ENCODE data around the gene SPECC1.
"Not testable (repeated sequence)": the region's sequence is repeated elsewhere in the genome, so short reads cannot be mapped to it uniquely, and the experiment has no call there.

The SPECC1 gene

DNA sequence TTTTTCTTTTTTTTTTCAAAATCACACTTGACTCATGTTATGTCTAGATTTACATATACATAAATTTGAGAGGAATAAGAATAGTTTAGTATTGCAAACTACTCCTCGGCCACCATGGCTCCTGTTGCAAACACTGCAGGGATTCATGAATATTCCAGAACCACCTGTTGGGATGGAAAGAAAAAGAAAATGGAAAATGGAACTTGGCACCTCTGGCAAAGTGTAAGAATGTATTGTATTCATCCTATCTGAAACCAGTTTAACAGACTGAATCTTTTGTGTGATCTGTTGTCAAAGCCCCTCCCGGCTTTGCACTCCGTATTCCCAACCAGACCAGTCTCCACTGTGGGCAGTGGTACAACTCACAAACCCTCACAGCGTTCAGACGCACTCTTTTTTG, 124.4 kb downstream of the SPECC1 start:
- DNase-seq: no peak

DNA sequence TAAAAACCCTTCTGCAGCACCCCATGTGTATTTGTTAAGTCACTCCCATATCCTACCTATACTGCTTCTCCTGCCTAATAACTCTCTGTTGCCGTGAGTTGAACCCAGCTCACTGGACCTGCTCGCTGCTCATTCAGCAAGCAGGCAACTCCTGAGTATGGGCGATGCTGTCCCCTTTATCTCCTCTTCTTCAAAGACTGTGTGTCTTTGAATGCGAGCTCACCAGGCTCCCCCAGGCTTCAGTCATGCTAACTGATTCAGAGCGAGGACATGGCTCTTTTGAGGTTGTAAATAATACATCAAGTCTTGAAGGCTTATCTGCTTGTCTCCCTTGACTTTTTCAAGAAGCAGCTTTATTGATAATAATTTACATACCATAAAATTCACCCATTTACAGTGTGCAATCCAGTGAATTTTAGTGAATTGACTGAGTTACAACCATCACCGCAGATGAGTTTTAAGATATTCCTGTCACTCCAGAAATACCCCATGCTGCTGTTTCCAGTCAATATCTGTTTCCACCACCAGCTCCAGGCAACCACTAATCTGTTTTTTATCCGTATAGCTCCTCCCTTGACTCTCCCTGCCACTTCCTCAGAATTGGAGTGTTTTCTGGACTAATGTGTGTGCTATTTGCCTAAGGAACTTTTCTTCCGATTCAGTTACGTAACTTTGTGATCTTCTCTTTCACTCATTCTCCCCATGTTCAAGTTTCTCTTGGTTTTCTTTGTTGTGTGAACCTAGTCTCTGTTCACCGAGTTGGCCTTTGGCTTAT, 132.2 kb downstream of the SPECC1 start:
- no peak for DNase-seq

DNA sequence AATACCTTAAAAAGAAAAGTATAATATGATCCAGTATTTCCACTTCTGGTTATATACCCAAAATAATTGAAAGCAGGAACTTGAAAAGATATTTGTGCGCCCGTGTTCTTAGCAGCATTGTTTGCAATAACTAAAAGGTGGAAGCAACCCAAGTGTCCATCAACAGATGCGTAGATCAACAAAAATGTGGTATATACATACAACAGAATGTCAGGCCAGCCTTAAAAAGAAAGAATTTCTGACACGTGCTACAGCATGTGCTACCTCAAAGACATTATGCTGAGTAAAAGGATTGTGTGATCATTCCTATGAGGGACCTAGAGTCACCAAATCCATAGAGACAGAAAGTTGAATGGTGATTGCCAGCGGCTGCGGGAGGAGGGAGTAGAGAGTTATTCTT, 133.1 kb downstream of the SPECC1 start:
- DNase-seq: no peak

DNA sequence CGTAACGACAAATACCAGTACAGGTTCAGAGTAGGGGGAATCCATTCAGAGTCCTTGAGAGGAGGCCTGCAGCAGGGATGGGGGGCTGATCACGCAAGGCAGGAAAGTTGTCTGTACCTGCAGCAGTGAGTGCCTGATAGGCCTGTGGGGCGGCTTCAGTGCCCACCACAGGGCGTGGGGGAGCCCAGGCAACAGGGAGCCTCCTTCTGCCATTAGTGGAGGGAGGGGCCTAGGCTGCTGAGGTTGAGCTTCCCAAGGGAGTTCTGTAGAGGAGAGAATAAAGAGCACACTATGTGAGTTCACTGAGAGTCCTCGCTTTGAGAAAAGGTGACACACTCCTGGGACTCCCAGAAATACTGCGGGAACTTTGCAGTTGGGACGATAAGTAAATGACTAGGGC, 134.6 kb downstream of the SPECC1 start:
- DNase-seq: no peak

DNA sequence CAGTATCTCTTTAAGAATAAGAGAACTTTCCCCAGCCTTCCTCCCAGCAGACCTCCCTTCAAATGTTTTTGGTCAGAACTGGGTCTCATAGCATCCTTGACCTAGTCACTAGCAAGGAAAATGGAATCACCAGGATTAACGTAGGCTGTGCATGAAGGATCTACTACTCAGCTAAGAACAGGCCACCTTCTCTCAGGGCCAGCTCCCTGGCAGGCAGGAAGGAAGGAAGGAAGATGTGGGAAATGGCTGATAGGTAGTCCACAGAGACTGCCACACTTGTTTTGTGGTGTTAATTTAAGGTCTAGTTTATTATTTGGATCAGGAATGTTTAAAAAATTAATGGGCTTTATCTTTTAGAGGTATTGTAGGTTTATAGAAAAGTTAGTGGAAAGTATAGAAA, 136.4 kb downstream of the SPECC1 start:
- no peak for DNase-seq

DNA sequence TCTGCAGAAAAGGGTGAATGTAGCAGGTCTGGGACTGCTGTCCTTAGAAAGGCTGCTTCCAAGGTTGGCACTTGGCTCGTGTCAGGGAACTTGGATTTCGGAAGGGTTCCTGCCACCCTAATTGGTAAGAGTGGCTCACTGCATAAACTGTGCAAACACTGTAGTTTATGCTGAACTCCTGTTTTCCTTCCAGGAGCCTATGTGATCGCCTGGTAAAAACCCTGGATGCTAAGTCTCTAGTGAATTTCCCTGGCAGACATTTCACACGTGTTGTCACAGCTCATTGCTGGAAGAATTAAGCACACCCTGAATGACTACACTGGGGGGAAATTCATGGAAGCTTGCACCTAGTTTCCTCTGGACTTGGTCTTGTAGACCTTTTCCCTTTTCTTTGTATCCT, 140.1 kb downstream of the SPECC1 start:
- no peak for DNase-seq

DNA sequence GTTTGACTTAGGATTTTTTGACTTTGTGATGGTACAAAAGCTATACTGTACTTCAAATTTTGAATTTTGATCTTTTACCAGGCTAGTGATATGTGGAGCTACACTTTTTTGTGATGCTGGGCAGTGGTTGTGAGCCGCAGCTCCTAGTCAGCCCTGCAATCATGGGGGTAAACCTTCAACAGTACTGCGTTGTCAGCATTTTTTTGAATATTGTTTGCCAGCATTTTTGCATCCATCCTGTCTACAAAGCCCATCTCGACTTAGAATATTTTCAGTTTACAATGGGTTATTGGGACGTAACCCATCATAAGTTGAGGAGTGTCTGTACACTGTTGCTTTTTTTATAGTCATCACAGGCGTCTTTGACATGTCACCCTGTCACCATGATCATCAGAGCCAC, 142.0 kb downstream of the SPECC1 start:
- no peak for DNase-seq

DNA sequence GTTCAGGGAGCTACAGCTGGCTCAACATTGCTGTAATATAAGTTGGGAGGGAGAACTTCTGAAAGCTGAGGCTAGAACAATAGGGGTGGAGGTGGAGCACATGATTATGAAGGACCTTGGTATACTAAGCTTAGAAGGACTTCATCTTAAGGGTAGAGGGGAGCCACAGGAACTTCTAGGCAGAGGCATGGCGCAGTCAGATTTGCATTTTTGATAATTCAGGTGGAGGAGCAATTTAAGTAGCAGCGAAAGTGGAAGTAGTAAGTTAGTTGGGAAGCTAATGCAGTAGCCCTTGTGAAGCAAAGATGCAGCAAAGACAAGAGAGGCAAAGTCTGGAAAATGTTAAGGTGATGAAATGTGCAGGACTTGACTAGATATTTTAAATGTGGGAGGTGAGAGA, 144.1 kb downstream of the SPECC1 start:
- DNase-seq: no peak

DNA sequence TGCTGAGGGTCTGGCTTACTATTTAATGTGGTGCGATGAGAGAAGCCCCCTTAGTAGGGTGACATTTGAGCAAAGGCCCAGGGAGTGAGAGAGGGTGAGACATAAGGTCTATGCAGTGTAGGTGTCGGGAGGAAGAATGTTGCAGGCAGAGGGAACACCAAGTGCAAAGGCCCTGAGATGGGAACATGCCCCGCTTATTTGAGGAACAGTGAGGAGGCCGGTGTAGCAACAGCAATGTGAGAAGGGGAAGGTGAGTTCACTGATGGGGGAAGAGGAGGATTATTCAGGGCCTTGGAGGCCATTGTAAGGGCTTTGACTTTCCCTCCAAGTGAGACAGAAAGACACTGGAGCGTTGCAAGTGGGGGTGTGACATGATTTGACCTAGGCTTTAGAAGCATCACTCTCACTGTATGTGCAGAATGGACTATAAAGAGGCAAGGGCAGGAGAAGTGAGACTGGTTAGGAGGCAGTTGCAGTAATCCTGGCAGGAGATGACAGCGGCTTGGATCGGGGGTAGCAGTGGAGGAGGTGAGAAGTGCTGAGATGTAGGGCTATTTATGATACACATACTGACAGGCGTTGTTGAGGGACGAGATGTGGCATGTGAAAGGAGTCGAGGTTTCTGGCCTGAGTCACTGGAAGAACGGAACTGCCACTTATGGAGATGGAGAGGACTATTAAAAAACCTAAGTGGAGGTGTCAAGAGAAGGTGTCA, 145.3 kb downstream of the SPECC1 start:
- DNase-seq: peak; percentile 30

DNA sequence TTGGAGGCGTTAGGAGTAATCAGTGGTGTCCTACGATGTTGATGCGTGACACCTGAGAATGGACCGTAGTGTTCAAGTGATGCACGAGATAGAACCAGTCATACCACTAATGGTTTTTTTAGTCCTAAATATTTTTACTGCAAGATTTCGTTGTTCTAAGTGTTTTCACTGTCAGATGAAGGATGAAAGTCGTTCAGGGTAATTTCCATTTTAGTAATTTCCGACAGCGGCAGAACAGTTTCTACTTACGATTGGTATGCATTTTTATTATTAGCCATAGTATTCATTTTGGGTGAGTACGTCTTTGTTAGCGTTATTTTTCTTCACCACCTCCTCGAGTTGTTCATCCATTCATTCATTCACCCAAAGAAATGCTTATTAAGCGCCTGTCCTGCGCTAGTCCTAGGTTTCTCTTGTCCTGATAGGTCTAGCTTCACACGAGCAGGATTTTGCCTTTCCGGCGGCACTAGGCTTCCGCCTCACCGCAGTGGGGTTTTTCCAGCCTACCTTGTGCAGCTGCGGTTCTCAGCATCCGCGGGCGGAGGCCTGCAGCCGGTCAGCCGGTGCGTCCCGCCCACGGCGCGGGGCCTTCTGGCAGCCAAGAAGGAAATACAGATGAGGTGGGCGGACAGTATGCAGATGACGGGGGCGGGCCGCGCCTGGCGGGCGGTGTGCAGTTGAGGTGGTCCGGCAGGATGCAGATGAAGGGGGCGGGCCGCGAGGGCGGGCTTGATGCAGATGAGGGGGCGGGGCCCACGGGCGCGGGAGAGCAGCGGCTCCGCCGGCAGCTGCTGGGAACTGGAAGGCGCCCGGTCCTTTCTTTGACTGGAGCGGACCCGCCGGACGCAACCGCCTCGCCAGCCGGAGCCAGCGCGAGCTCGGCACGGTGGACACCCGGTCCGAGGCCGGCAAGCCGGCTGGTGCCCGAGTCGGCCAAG, 146.4 kb downstream of the SPECC1 start:
- peak; percentile 97 for DNase-seq

DNA sequence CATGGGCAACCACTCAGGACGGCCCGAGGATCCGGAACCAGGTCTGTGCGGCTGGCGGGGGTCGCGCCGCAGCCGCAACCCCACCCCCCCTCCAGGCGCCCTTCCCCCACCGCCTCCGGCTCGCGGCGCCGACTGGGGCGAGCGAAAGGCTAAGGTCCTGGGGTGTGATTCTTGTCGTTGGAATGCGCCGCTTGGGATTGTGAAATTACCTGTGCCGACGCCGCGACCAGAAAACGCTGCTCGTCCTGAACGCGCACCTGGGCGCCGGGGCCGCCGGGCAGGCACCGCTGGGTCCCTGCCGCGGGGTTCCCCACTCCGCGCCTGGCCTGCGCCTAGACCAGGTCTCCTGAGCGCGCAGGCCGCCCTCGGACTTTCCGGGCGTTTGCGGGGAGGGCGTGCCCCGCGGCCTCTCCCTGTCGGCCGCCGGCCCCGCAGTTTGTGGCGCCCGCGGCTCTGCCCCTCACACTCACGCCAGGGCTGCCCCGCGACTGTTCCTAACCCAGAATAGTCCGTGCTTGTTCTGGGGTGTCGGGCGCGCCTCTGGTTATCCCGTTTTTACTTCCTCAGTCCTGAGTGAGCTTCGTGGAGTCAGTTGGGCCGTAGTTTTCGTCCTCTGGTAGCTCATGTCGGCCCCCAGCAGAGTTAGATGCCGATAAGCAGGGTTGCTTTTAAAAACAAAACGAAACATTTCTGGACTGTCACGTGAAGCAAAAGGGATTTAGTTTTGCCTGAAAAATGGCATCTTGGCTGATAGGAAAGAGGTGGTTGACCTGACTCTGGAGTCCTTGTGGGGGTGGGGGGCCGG, 147.2 kb downstream of the SPECC1 start:
- peak; percentile 38 for DNase-seq

DNA sequence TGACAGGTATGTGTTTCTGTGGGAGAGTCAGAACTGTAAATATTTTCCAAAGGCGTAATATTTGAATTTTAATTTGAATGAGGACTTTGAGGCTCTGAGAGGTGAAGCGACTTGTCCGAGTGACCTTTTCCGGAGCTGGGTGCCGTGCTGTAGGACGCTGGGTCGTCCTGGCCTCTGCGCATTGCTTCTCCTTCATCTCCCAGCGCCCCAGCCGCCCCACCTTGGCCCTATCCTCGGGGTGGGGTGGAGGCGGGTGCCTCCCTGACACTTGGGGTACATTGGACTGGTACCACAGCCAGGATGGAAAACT, 147.8 kb downstream of the SPECC1 start:
- DNase-seq: no peak

DNA sequence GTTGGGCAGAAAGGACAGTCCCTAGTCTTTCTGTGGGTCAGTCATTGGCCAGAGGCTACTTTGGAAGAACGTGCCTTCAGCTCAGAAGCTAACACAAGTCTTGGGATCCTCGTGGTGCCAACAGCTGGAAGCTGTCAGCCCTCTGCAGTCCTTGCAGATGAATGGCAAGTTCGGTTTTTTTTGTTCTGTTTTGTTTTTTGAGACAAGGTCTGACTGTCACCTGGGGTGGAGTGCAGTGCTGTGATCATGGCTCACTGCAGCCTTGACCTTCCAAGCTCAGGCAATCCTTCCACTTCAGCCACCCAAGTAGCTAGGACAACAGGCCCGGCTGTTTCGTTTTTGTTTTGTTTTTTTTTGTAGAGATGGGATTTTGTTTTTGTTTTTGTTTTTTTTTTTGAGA, 149.4 kb downstream of the SPECC1 start:
- no peak for DNase-seq

DNA sequence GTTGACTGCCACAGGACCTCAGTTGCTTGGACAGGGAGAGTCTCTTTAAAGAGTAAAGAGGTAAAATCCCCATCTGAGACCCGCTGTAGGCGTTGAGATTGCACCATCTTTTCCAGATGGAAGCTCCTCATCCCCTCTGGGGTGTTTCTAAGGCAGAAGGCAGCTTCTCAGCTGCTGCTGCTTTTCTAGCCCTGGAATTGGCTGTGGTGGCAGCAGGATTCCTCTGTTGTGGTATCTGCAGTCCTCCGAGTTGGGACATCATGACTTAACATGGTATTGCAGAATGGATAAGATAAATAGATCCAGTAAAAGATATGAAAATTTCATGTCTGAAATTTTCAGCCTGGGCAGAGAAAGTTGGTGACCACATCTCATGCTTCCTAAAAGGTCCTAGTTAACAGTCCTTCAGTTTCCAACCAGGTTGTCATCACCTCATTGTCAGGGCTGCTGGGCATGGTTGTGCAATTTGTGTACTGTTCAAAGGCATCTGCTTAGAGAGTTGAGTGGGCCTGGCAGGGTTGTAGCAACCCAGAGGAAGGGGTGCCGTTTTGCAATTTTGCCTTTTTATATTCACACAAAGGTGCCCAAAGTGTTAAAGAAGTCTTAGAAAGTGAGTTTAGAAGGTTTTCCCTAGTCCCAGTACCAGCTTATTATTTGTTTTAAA, 150.4 kb downstream of the SPECC1 start:
- DNase-seq: no peak

DNA sequence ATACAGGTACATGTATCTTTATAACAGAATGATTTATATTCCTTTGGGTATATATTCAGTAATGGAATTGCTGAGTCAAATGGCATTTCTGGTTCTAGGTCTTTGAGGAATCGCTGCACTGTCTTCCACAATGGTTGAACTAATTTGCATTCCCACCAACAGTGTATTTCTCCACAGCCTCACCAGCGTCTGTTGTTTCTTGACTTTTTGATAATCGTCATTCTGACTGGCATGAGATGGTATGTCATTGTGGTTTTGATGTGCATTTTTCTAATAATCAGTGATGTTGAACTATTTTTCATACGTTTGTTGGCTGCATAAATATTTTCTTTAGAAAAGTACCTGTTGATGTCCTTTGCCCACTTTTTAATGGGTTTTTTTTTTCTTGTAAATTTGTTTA, 156.4 kb downstream of the SPECC1 start:
- not testable (repeated sequence) for DNase-seq

DNA sequence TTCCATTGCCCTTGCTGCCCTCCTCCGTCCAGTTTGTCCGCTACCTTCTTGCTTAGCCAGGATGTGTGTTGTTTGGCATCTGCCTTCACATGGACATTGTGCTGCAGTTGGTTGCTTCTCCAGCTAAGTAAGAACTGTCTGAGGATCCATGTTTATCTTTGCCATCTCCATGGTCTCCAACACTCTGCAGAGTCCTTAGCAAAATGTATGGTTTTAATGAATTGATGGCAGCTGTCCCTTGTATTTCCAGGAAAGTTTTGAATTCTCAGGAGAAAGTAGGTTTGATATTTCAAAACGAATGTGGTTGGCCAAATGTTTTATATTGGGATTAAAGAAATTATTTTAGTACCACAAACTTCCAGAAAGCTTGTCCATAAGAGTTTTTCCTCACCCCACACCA, 160.9 kb downstream of the SPECC1 start:
- no peak for DNase-seq

DNA sequence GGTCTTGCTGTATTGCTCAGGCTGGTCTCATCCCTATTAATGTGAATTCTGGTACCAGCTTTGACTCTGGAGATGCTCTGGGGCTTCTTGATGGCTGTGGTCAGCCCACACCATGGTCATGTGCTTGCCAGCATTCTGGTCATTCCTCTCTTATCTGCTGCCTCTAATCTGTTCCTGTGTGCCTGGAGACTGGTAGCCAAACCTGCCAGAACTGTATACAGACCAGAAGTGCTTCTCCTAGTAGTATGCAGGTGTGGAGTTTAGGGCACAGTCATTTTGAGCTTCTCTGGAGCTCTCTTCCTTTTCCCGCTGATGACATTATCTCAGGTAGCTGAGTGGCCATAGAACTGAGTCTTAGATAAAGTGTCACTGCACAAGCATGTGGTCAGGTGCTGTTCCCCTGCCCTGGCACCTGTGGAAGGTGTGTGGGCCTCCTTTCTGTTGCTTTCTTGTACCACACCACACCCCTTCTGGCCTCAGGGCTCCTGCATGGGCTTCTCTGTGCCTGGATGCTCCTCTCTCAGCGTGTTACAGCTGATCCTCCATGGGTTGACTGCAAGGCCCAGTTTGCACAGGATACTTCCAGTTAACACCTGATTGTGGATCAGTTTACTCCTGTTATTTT, 162.7 kb downstream of the SPECC1 start:
- DNase-seq: no peak

DNA sequence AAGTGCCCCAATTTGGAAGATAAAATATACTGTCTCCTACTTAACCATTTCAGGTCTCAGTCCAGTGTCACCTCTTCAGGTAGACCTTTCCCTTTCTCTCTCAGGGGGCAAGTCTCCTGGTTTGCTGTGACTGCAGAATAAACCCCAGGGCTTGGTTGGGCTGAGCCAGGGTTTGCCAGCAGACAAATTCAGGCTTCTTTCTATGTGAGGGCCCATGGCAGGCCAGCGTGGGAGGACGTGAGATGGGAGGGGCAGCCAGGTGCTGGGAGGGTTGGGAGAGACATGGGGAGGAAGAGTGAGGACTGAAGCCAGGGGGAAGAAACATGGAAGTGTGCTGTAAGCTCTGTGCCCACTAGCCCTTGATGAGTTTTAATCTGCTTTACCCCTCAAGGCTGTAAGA, 163.2 kb downstream of the SPECC1 start:
- no peak for DNase-seq

DNA sequence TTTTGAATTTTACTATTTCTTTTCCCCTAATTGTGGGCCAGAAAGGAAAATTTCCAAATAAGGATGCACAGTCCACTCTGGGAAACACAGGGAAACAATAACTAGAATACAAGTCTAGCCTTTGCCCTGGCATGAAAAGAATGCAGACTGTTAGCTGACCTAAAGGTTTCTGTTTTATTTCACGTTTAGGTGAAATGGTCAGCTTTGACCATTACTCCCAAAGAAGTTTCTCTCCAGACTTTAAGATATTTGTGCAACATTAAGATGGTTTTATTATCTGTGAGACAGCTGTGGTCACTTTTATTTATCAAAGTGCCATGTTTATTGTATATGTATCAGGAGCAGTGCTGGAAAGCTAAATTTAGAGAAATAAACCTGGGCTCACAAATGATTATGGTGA, 163.9 kb downstream of the SPECC1 start:
- no peak for DNase-seq

DNA sequence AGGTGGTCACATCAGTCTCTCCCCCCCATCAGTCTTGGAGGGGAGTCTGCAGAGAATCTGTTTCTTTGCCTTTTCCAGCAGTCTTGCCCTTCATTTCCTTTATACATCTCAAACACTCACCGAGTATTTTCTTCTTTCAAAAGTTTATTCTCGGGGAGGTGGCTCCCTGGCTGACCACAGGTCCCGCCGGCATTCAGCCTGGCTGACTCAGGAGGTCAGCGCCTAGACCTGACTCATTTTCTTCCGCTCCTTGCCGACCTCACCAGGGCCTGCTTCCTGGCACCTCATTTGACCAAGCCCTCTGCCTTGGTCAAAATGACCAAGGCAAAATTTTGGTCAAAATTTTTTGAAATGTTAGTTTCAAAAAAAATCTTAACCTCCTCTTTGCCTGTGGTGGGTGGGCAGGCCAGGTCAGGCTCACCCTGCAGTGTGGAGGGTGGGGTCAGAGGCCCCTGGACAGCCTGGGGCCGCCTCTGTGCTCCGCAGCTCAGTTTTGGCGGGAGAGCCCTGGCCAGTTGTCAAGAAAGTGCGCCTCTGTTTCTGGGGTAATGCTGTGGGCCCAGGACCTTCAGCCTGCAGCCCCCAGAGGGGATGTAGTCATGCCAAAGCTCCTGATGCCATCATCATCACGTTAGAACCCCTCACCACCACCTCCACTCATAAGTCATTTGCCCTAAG, 165.6 kb downstream of the SPECC1 start:
- DNase-seq: no peak

DNA sequence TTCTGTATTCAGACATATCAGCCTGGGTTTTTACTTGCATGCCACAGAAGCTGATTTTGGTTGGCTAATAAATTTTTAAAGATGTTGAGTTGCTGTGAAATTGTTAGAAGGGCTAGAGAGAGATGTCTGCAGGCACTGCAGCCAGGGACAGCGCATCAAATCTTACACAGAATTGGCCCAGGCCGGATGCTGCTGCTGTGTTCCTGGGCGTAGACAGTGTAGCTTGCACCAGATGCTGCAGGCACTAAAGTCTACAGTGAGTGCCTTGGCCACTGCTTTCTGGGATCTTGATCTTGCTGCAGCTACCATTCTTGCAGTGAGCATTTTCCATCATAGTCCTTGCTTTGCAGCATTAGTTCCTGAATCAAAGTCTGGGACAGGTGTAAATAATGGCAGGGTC, 169.9 kb downstream of the SPECC1 start:
- no peak for DNase-seq

All from stimulated activated CD8-positive, alpha-beta memory T cell treated with anti-CD3 and anti-CD28 coated beads, Interleukin-4, amount 100 ng/mL, for 48 hours (primary cell).